GM12892 (cell line): ENCODE measurements around the gene MYO16.

Source experiments
- DNase-seq: peaks from one replicate; pipeline ENCODE4 v3.0.0; 2011; ENCODE audit not compliant: insufficient read length
- FAIRE-seq: peaks from 2 replicates; lab custom pipeline; 2011; peaks lifted over from hg19 to GRCh38; lab: Jason Lieb, UNC
- POLR2A ChIP-seq: IDR thresholded peaks from 2 replicates; pipeline ENCODE4 v1.6.1; 2011; ENCODE audit warnings: low read depth, low read length, control low read depth
- POLR2AphosphoS5 ChIP-seq: IDR thresholded peaks from 2 replicates; pipeline ENCODE4 v1.6.1; 2011; ENCODE audit warnings: low read depth, low read length, control low read depth
- TAF1 ChIP-seq: IDR thresholded peaks from 2 replicates; pipeline ENCODE4 v1.6.1; 2011; ENCODE audit warnings: low read depth, mild to moderate bottlenecking, control low read depth, low read length, borderline replicate concordance

The MYO16 gene

GRCh38 chr13:109146393-109146792 is 517.0 kb downstream of the MYO16 start:
- no peak for FAIRE-seq
- DNase-seq: no peak
- TF ChIP-seq POLR2AphosphoS5 (no peak), POLR2A (no peak), TAF1 (no peak)

DNA sequence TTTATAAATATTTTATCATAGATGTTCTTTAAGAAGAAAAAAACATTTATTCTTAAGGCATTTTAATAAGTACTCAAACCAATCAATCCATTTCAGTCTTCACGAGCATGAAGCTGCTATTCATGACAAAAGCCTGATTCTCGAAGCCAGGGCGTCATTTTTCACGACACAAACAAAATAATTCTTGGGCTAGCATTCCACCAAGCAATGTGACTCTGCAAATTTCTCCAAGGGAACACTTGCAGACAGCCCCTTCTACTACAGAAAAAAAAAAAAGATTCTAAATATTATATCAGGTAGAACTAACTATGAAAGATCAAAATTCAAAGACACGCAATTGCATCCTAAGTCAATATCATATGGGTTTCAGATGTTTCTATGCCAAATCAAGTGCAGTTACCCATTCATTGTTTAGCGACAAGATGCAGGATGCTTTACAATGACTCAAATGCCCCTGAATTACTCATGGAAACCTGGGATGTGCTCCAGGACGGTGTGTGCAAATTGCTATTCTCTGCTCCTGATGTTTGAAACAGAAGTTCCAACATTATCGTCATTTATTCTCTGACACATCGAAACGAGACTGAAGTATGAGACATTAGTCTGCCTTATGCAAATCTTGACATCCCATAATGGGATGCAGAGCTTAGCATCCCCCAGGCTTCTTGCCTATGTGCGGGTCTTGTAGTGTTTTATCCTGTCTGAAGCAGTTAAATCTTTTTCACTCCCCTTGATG is 517.7 kb downstream of the MYO16 start:
- FAIRE-seq: no peak
- no peak for TF ChIP-seq POLR2AphosphoS5
- TF ChIP-seq POLR2A: no peak
- no peak for TF ChIP-seq TAF1
- DNase-seq: no peak

DNA sequence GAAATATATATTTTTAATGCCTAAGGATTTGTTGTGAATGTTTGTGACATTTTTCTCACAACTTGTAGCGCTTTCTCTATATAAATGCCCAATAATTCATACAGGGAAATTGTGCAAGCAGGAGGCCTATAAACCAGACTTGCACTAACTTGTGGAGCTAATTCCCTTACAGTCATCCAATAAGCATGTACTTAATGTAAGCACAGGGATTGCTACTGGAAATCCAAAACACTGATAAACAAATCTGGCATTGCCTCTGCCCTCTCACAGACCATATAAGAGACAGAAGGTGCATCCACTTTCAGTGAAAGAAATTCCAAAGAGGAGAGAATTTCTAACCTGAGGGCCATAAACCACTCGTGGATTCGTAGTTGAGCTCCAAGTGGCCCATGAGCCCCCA is 518.8 kb downstream of the MYO16 start:
- no peak for DNase-seq
- no peak for TF ChIP-seq POLR2AphosphoS5
- no peak for TF ChIP-seq TAF1
- TF ChIP-seq POLR2A: no peak
- FAIRE-seq: no peak

- DNase-seq: no peak
- no peak for TF ChIP-seq TAF1
- no peak for TF ChIP-seq POLR2AphosphoS5
- TF ChIP-seq POLR2A: no peak
- FAIRE-seq: no peak
Measured at GRCh38 chr13:109150696-109151095, 521.3 kb downstream of the MYO16 start.

GRCh38 chr13:109151255-109151654 is 521.8 kb downstream of the MYO16 start:
- no peak for TF ChIP-seq POLR2A
- TF ChIP-seq POLR2AphosphoS5: no peak
- TF ChIP-seq TAF1: no peak
- no peak for FAIRE-seq
- DNase-seq: no peak

- DNase-seq: no peak
- no peak for TF ChIP-seq TAF1
- TF ChIP-seq POLR2AphosphoS5: no peak
- no peak for TF ChIP-seq POLR2A
- no peak for FAIRE-seq
Measured at GRCh38 chr13:109151696-109152095, 522.3 kb downstream of the MYO16 start.

DNA sequence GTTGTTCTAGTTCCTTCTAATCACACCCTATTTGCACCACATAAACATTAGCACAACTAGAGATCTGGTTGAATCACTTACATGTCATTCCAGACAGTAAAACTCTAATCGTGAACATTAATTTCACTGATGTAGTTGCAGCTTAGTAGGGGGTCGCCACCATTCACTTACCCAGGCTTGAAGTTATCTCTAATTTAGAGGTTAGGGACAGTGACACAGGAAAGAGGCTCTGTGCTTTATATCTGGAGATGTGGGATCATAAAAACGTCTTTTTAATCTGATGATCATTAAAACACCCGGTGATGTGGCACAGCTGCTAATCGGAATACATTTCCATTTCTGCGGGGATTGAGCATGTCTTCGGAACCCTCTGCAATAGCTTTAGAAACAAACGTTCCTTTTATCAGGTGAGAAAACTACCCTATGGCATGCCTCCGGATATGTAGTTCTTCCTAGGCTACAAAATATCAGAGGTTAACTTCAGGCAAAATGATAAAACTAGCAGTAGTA is 523.0 kb downstream of the MYO16 start:
- FAIRE-seq: no peak
- TF ChIP-seq POLR2A (no peak), POLR2AphosphoS5 (no peak), TAF1 (no peak)

GRCh38 chr13:109152941-109153340 is 523.5 kb downstream of the MYO16 start:
- TF ChIP-seq TAF1 (no peak), POLR2AphosphoS5 (no peak), POLR2A (no peak)
- no peak for FAIRE-seq
- DNase-seq: no peak

More for the DNA sequence above, 523.0 kb downstream of the MYO16 start:
- DNase-seq: no peak

GRCh38 chr13:109154146-109154545 is 524.7 kb downstream of the MYO16 start:
- DNase-seq (no peak), FAIRE-seq (no peak)
- TF ChIP-seq POLR2A (no peak), POLR2AphosphoS5 (no peak)

GRCh38 chr13:109154546-109154945 is 525.1 kb downstream of the MYO16 start:
- no peak for FAIRE-seq
- TF ChIP-seq TAF1 (no peak), POLR2A (no peak), POLR2AphosphoS5 (no peak)
- no peak for DNase-seq

DNA sequence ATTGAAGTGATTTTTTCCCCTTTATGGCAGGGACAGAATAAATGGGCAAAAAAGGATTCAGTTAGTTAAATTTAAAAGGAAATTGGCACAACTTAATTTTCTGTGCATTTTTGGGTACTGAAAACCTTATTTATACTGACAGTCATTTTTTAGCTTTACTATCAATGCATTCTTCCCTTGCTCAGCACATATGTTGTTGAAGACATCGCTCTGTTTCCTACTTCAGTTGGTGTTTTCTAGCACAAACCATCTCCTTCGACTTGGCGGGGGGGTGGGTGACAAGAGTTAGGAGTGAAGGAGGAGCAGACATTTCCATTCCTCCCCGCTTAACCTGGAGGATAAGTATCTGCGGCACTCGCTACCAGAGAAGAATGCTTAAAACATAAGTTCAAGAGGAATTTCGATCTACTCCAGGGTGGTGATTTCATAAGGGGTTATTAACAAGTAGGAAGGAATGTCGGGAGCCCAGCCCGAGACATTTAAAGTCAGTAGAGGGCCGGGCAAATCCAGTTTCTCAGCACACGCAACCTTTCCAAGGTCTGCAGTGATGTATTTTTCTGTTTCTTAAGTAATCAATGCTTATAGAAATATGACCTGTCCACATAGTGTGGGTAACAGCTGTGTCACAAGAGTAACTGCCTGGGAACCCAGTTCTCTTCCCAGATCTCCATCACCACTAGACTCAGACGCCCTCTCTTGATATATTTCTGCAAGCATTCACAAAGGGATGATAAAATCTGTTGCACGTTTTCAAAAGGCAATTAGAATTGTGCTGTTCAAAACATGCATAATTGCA is 525.8 kb downstream of the MYO16 start:
- DNase-seq (no peak), FAIRE-seq (no peak)
- TF ChIP-seq TAF1: no peak
- TF ChIP-seq POLR2AphosphoS5: no peak
- TF ChIP-seq POLR2A: no peak
